ENCODE measurements around the gene CFAP58. TPM values are rescaled to one million over a fixed set of nuclear protein-coding genes. Genes with fewer than 3 reads are reported as not detected.

Gene CFAP58
- polyA plus RNA-seq, 6 donors from 2014 or later, result not detected

- no peak overlapping the region for H3K27ac Mint-ChIP-seq
- H3K9me3 Mint-ChIP-seq, result no peaks in the 10 kb centered on the region
- no peak for DNase-seq
Observed at GRCh38 chr10:104417637-104418292, 64.1 kb downstream of the CFAP58 start.

GRCh38 chr10:104424719-104425118, 71.1 kb downstream of the CFAP58 start:
- Mint-ChIP-seq H3K4me1 (no peaks in the 10 kb centered on the region), H3K36me3 (no peaks in the 10 kb centered on the region), H3K27ac (no peak overlapping the region), H3K27me3 (peaks cover 0 to 4% (median 0%) of the 10 kb centered on the region in 3 donors), H3K9me3 (no peaks in the 10 kb centered on the region), H3K4me3 (no peak overlapping the region)
- DNase-seq, result no peak
- ATAC-seq (ENCODE audit: low read depth in 2 of 2), result no peak

More at GRCh38 chr10:104417637-104418292, 64.1 kb downstream of the CFAP58 start:
- H3K4me3 Mint-ChIP-seq, result no peak overlapping the region
- no peaks in the 10 kb centered on the region for H3K4me1 Mint-ChIP-seq
- peaks cover 0 to 4% of the 10 kb centered on the region in 2 donors for H3K36me3 Mint-ChIP-seq
- ATAC-seq (ENCODE audit: low read depth in 2 of 2), result no peak
- H3K27me3 Mint-ChIP-seq, result peaks cover 14 to 21% (median 16%) of the 10 kb centered on the region in 3 donors

GRCh38 chr10:104427989-104428388, 74.4 kb downstream of the CFAP58 start:
- H3K9me3 Mint-ChIP-seq, result peaks cover 0 to 3% (median 0%) of the 10 kb centered on the region in 7 donors
- peaks cover 0 to 4% (median under 1%) of the 10 kb centered on the region in 3 donors for H3K27me3 Mint-ChIP-seq
- no peaks in the 10 kb centered on the region for H3K4me1 Mint-ChIP-seq
- H3K27ac Mint-ChIP-seq, result no peak overlapping the region
- ATAC-seq (ENCODE audit: low read depth in 2 of 2) (no peak), DNase-seq (no peak)
- no peak overlapping the region for H3K4me3 Mint-ChIP-seq
- H3K36me3 Mint-ChIP-seq, result no peaks in the 10 kb centered on the region

GRCh38 chr10:104429846-104430245, 76.2 kb downstream of the CFAP58 start:
- Mint-ChIP-seq H3K36me3 (no peaks in the 10 kb centered on the region), H3K27me3 (peaks cover 4 to 7% (median 5%) of the 10 kb centered on the region in 3 donors), H3K9me3 (peaks cover 0 to 3% (median 0%) of the 10 kb centered on the region in 7 donors), H3K4me1 (no peaks in the 10 kb centered on the region), H3K4me3 (no peak overlapping the region), H3K27ac (peak overlapping the region in 1 of 6 donors; percentile 82)
- ATAC-seq (ENCODE audit: low read depth in 2 of 2) (no peak), DNase-seq (no peak)

GRCh38 chr10:104430360-104430759, 76.7 kb downstream of the CFAP58 start:
- Mint-ChIP-seq H3K4me3 (no peak overlapping the region), H3K4me1 (no peaks in the 10 kb centered on the region), H3K27ac (no peak overlapping the region), H3K9me3 (peaks cover 0 to 3% (median 0%) of the 10 kb centered on the region in 7 donors), H3K36me3 (no peaks in the 10 kb centered on the region), H3K27me3 (peaks cover under 1 to 10% (median 6%) of the 10 kb centered on the region in 3 donors)
- ATAC-seq (ENCODE audit: low read depth in 2 of 2) (no peak), DNase-seq (no peak)

- H3K27ac Mint-ChIP-seq, result no peak overlapping the region
- peaks cover 0 to 3% (median 0%) of the 10 kb centered on the region in 7 donors for H3K9me3 Mint-ChIP-seq
- H3K27me3 Mint-ChIP-seq, result peaks cover 4 to 17% (median 16%) of the 10 kb centered on the region in 3 donors
- no peak overlapping the region for H3K4me3 Mint-ChIP-seq
- DNase-seq, result no peak
- no peaks in the 10 kb centered on the region for H3K36me3 Mint-ChIP-seq
- H3K4me1 Mint-ChIP-seq, result no peaks in the 10 kb centered on the region
- no peak for ATAC-seq (ENCODE audit: low read depth in 2 of 2)
Observed at GRCh38 chr10:104433669-104434068, 80.0 kb downstream of the CFAP58 start.

- no peaks in the 10 kb centered on the region for H3K36me3 Mint-ChIP-seq
- H3K4me3 Mint-ChIP-seq, result no peak overlapping the region
- no peak overlapping the region for H3K27ac Mint-ChIP-seq
- H3K27me3 Mint-ChIP-seq, result peaks cover 4 to 17% (median 16%) of the 10 kb centered on the region in 3 donors
- peaks cover 0 to 3% (median 0%) of the 10 kb centered on the region in 7 donors for H3K9me3 Mint-ChIP-seq
- ATAC-seq (ENCODE audit: low read depth in 2 of 2) (no peak), DNase-seq (no peak)
- H3K4me1 Mint-ChIP-seq, result no peaks in the 10 kb centered on the region
Observed at GRCh38 chr10:104434601-104435000, 81.0 kb downstream of the CFAP58 start.

- ATAC-seq (ENCODE audit: low read depth in 2 of 2) (no peak), DNase-seq (no peak)
- Mint-ChIP-seq H3K4me3 (no peak overlapping the region), H3K27me3 (peaks cover 4 to 17% (median 16%) of the 10 kb centered on the region in 3 donors), H3K4me1 (no peaks in the 10 kb centered on the region), H3K9me3 (peaks cover 0 to 3% (median 0%) of the 10 kb centered on the region in 7 donors), H3K36me3 (no peaks in the 10 kb centered on the region), H3K27ac (peak overlapping the region in 1 of 6 donors; percentile 68)
Observed at GRCh38 chr10:104435822-104436221, 82.2 kb downstream of the CFAP58 start.

- no peaks in the 10 kb centered on the region for H3K9me3 Mint-ChIP-seq
- no peak for DNase-seq
- H3K4me3 Mint-ChIP-seq, result no peak overlapping the region
- H3K36me3 Mint-ChIP-seq, result no peaks in the 10 kb centered on the region
- no peak for ATAC-seq (ENCODE audit: low read depth in 2 of 2)
- H3K27me3 Mint-ChIP-seq, result peaks cover 4 to 17% (median 16%) of the 10 kb centered on the region in 3 donors
- H3K4me1 Mint-ChIP-seq, result no peaks in the 10 kb centered on the region
- H3K27ac Mint-ChIP-seq, result peak overlapping the region in 1 of 6 donors; percentile 69
Observed at GRCh38 chr10:104437226-104437625, 83.6 kb downstream of the CFAP58 start.

GRCh38 chr10:104440221-104440620, 86.6 kb downstream of the CFAP58 start:
- Mint-ChIP-seq H3K27ac (no peak overlapping the region), H3K9me3 (no peaks in the 10 kb centered on the region), H3K36me3 (no peaks in the 10 kb centered on the region), H3K4me3 (no peak overlapping the region), H3K27me3 (peaks cover 7 to 12% (median 8%) of the 10 kb centered on the region in 3 donors), H3K4me1 (no peaks in the 10 kb centered on the region)
- no peak for ATAC-seq (ENCODE audit: low read depth in 2 of 2)
- DNase-seq, result no peak

GRCh38 chr10:104441329-104442000, 87.8 kb downstream of the CFAP58 start:
- Mint-ChIP-seq H3K4me3 (no peak overlapping the region), H3K4me1 (no peaks in the 10 kb centered on the region), H3K27me3 (peaks cover 0 to 5% (median 4%) of the 10 kb centered on the region in 3 donors), H3K27ac (no peak overlapping the region), H3K9me3 (no peaks in the 10 kb centered on the region), H3K36me3 (no peaks in the 10 kb centered on the region)
- no peak for DNase-seq
- ATAC-seq (ENCODE audit: low read depth in 2 of 2), result no peak

- H3K27me3 Mint-ChIP-seq, result peaks cover 0 to 12% (median 6%) of the 10 kb centered on the region in 3 donors
- H3K36me3 Mint-ChIP-seq, result no peaks in the 10 kb centered on the region
- ATAC-seq (ENCODE audit: low read depth in 2 of 2) (no peak), DNase-seq (no peak)
- H3K4me3 Mint-ChIP-seq, result no peak overlapping the region
- no peak overlapping the region for H3K27ac Mint-ChIP-seq
- H3K9me3 Mint-ChIP-seq, result no peaks in the 10 kb centered on the region
- no peaks in the 10 kb centered on the region for H3K4me1 Mint-ChIP-seq
Observed at GRCh38 chr10:104445359-104445758, 91.7 kb downstream of the CFAP58 start.

- Mint-ChIP-seq H3K4me1 (no peaks in the 10 kb centered on the region), H3K27ac (no peak overlapping the region)
- no peak for ATAC-seq (ENCODE audit: low read depth in 2 of 2)
Observed at GRCh38 chr10:104446151-104446550, 92.5 kb downstream of the CFAP58 start.

GRCh38 chr10:104447331-104447730, 93.7 kb downstream of the CFAP58 start:
- ATAC-seq (ENCODE audit: low read depth in 2 of 2) (no peak), DNase-seq (no peak)
- Mint-ChIP-seq H3K27me3 (peaks cover 0 to 12% (median 6%) of the 10 kb centered on the region in 3 donors), H3K36me3 (no peaks in the 10 kb centered on the region), H3K4me1 (no peaks in the 10 kb centered on the region), H3K27ac (no peak overlapping the region), H3K9me3 (no peaks in the 10 kb centered on the region), H3K4me3 (no peak overlapping the region)

More at GRCh38 chr10:104446151-104446550, 92.5 kb downstream of the CFAP58 start:
- H3K4me3 Mint-ChIP-seq, result no peak overlapping the region
- no peaks in the 10 kb centered on the region for H3K36me3 Mint-ChIP-seq
- peaks cover 0 to 12% (median 6%) of the 10 kb centered on the region in 3 donors for H3K27me3 Mint-ChIP-seq
- no peaks in the 10 kb centered on the region for H3K9me3 Mint-ChIP-seq
- no peak for DNase-seq
